Erythroblast (primary cell): ENCODE data around the gene ANKH.
"Not testable (repeated sequence)": the region's sequence is repeated elsewhere in the genome, so short reads cannot be mapped to it uniquely, and the experiment has no call there.

Source experiments
- DNase-seq, 2 experiments: peaks; one replicate each; lab custom pipeline; 2025; lab: John Stamatoyannopoulos, UW
- GATA1 ChIP-seq: IDR thresholded peaks from 2 replicates; pipeline ENCODE4 v1.6.1; 2011; ENCODE audit warnings: low read depth, mild to moderate bottlenecking, control low read depth, low read length, moderate library complexity
- POLR2A ChIP-seq: IDR thresholded peaks from 2 replicates; pipeline ENCODE4 v1.6.1; 2011; ENCODE audit warnings: mild to moderate bottlenecking, low read length

The ANKH gene

DNA sequence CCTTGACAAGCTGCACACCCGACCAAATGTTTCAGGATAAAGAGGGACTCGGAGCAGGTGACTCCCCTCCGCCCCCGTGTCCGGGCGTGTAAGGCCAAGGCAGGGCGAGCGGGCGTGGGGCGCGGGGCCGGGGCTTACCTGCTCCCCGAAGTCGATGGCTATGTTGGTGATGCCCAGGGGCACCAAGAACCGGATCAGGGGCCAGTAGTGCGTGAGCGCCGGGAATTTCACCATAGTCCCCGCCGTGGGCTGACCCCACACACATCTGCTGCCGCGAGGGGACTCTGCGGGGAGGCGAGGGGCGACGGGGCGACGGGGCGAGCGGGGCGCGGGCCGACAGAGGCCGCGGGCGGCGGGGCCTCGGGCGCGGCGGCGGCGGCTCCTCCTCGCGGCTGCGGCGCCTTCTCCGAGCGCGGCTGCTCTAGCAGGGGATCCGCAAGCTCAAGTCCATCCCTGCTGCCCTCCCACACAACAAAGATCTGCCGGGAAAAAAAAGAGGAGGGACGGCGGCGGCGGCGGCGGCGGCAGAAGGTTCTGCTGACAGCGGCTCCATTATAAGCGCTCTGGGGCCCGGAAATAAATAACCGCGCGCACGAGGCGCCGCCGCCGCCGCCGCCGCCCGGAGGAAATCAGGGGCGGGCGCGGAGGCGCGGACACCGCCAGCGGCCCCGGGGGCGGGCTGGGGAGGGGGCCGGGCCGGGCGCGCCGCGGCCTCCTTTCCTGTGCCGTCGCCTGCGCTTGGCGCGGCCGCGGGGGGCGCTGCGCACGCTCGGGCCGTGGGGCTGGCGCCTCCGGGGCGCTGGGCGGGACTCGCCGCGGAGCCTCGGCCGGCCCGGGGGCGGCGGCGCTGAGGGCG is at the start of gene ANKH:
TSS of gene ANKH (minus strand) at position 565 of the 856 bp plus-strand sequence. CDS start at position 234, 331 bp downstream.
- TF ChIP-seq GATA1 = no peak
- no peak for TF ChIP-seq POLR2A
- DNase-seq = peak; percentile 76 to 88

- TF ChIP-seq POLR2A (no peak), GATA1 (no peak)
- DNase-seq = no peak
Measured at GRCh38 chr5:14920121-14920520, 48.5 kb upstream of the ANKH start.

DNA sequence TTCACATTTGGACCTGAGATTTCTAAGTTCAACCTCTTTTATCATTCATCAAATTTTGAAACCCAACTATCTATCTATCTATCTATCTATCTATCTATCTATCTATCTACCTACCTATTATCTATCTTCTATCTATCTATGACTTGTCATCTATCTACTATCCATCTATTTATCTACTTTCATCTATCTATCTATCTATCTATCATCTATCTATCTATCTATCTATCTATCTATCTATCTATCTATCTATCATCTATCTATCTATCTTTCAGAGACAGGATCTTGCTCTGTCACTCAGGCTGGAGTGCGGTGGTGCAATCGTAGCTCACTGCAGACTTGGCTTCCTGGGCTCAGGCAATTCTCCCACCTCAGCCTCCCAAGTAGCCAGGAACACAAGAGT is 47.5 kb upstream of the ANKH start:
- not testable (repeated sequence) for DNase-seq

GRCh38 chr5:14917719-14918118 is 46.1 kb upstream of the ANKH start:
- no peak for DNase-seq
- TF ChIP-seq GATA1 (no peak), POLR2A (no peak)

DNA sequence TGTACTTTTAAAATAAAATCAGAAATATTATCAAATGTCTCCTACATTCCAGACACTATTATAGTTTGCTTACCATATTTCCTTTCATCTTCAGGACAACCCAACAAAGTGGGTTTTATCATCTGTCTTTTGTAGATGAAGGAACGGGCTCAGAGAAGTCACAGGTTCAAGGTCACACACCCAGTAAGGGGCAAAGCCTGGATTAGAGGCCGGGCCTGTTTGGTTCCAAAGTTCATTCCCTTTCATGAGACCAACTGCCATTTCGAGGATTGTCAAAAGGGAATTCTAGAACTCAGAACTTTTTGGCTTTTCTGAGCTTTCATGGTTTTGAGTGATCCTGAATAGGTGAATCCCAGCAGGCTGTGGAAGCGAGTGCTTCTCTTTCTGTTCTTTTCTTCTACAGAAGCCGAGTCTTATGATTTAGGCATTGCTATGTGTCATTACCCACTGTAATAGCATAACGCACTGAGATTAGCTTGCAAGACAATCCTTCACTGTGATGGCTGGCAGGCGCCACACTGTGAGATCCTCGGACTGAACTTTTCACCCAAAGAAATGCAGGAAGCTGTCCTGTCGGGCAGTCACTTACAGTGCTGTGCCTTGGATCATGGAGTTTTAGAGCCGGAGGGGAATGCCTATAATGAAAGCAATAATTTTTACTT is 43.8 kb upstream of the ANKH start:
- no peak for DNase-seq
- TF ChIP-seq POLR2A (no peak), GATA1 (no peak)

DNA sequence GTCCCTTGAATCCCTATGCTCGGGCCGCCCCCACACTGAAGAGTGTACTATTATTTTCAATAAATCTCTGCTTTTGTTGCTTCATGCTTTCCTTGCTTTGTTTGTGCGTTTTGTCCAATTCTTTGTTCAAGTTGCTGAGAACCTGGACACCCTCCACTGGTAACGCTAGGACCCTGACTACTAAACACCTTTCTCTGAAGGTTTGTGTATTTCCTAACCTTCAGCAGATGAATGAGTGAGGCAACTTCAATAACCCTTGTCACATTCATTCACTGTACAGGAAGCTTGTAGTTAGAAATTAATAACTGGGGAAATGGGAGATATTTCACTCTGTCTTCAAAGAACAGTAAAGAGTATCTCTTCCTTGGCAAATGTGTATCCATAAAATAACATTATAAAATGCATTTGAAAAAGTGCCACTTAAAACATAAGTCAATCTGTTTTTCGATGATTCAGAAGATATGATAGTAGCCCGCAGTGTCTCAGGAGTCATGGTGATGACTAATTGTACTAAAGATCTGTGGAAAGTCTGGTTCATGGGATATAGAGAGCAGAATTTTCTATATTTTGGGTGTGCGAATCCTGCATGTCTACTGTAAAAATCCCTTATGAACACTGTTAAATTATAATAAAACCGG is 43.2 kb upstream of the ANKH start:
- no peak for TF ChIP-seq GATA1
- DNase-seq = no peak

DNA sequence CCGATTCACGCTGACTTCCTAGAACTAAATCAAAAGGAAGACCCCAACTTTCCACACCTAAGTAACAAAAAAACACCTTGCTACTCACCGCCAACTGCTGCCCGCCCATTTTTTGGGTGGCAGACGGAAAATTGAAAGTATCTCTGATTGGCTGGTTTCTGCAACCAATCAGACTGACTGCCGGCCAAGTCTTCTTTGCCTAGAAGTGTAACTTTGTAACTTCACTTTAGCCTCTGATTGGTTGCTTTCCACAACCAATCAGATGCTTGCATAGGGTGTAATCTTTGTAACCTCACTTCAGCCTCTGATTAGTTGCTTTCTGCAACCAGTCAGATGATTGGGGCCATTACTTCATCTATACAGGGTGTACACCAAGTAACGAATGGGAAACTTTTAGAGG is 42.6 kb upstream of the ANKH start:
- no peak for TF ChIP-seq POLR2A
- no peak for TF ChIP-seq GATA1
- no peak for DNase-seq

- no peak for TF ChIP-seq POLR2A
- TF ChIP-seq GATA1 = no peak
- DNase-seq = no peak
Measured at GRCh38 chr5:14913096-14913495, 41.5 kb upstream of the ANKH start.

DNA sequence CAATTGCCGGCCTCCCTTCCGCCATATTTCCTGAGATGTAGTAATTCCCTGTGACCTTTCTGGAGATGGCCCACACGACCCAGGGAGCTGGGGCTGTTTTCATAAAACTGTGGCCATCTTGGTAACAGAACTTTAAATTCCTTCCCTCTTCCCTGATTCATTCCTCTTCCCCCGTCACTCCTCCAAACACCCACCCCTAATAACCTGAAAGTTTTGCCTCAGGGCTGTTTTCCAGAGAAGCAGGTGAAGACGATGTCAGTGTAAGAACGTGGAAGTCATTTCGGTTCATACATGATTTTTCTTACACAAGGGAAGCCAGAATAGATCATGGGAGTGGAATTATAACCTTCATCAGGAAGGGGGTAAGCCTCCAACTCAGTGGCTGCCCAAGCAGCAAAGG is 40.6 kb upstream of the ANKH start:
- TF ChIP-seq GATA1 = no peak
- no peak for TF ChIP-seq POLR2A
- DNase-seq = no peak

DNA sequence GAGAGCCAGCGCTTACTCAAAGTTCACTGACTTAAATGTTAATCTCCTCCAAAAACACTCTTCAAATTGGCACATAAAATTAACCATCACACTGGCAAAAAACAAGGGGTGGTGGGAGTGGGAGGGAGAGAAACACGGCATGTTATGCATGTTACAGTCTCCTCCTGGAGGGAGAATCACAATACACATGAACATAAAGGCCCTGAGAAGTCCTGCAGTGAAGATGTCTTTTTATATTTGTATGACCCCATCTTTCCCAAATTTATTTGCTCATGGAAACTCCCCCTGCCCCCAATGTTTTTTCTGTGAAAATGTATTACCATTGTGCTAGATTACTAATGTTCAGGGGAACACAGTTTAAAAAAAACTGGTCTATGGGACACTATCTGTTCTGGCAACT is 37.8 kb upstream of the ANKH start:
- no peak for DNase-seq
- TF ChIP-seq GATA1 = no peak
- TF ChIP-seq POLR2A = no peak

- no peak for TF ChIP-seq GATA1
- no peak for TF ChIP-seq POLR2A
- peak; percentile 35 to 78 for DNase-seq
Measured at GRCh38 chr5:14908172-14908571, 36.6 kb upstream of the ANKH start.

GRCh38 chr5:14906628-14907027 is 35.0 kb upstream of the ANKH start:
- no peak for DNase-seq
- no peak for TF ChIP-seq GATA1
- no peak for TF ChIP-seq POLR2A

DNA sequence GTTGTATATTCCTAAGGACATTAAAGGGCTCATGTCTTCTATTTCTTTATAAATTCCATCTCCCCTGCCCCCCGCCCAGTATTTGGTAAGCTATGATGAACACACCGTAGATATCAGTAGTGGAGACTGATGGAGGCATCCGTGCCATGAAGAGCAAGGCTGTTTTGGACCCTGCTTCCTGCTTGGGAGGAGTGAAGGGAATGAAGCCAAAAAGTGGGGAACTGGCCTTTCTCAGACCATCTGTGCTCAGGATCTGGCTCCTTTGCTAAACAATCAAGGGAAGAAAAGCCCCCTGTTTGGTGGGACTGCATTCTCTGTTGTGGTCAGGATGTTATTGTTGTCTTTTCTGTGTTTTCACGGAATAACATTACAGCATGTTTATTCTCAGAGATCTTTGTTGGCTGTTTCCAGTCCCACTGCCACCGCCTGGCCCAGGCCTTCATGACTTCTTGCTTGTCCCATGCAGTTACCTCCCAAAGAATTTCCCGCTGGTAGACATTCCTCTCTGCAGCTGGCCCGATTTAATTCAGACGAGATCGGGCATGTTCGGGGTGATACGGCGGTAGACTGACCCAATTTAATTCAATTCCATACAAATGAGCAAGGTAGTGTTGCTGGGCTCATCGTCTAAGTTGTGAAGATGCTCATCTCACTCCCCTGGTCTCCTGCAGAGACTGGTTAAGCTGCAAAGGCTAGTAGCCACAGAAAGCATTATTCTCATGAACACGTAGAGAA is 31.4 kb upstream of the ANKH start:
- DNase-seq = no peak
- no peak for TF ChIP-seq POLR2A
- TF ChIP-seq GATA1 = no peak

DNA sequence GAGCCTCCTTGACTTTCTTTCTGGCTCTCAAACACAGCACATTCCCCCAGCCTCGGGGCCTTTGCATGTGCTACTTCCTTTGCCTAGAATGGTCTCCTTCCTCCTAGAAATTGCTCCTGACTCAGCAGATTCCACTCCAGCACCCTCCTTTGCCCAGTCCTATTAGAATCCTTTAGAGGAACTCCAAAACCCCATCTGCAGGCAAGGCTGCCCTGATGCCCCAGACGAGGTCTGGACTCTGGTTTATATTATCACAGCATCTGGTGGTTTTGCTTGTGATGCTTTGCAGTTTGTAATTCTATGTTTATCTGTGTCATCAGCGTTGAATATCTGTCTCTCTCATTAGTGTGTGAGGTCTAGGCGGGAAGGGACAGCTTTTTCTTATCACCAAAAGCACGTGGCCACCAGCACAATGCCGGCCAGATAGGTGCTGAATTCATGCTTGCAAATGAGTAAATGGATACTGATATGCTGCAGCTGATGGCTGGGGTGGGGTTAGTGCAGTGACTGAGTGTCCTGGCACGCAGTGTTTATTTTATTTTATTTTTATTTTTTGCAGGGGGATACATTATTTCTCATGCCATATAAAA is 30.0 kb upstream of the ANKH start:
- no peak for TF ChIP-seq GATA1
- TF ChIP-seq POLR2A = no peak
- DNase-seq = peak; percentile 28 to 75
